ENCODE data around the gene UROC1.
"Not testable (repeated sequence)": the region's sequence is repeated elsewhere in the genome, so short reads cannot be mapped to it uniquely, and the experiment has no call there.

Gene UROC1

GRCh38 chr3:126546549-126547239 lies 29.1 kb upstream of the UROC1 start:
- DNase-seq, result peak; percentile 21

- peak; percentile 28 for DNase-seq
These were observed 28.4 kb upstream of the UROC1 start for GRCh38 chr3:126546013-126546412.

GRCh38 chr3:126545544-126545943 lies 28.0 kb upstream of the UROC1 start:
- DNase-seq, result peak; percentile 42

- DNase-seq, result peak; percentile 48
These were observed 27.2 kb upstream of the UROC1 start for GRCh38 chr3:126544596-126545281.

GRCh38 chr3:126543457-126544061 lies 26.0 kb upstream of the UROC1 start:
- peak; percentile 24 for DNase-seq

- peak; percentile 41 for DNase-seq
These were observed 25.0 kb upstream of the UROC1 start for GRCh38 chr3:126542340-126543241.

- DNase-seq, result peak; percentile 35
These were observed 24.2 kb upstream of the UROC1 start for GRCh38 chr3:126541628-126542339.

GRCh38 chr3:126540951-126541627 lies 23.5 kb upstream of the UROC1 start:
- DNase-seq, result peak; percentile 33

- DNase-seq, result no peak
These were observed 22.8 kb upstream of the UROC1 start for GRCh38 chr3:126540342-126540849.

- no peak for DNase-seq
These were observed 22.1 kb upstream of the UROC1 start for GRCh38 chr3:126539558-126540250.

GRCh38 chr3:126538966-126539365 lies 21.4 kb upstream of the UROC1 start:
- DNase-seq, result no peak

- DNase-seq, result no peak
These were observed 20.7 kb upstream of the UROC1 start for GRCh38 chr3:126538316-126538715.

GRCh38 chr3:126537730-126538281 lies 20.2 kb upstream of the UROC1 start:
- DNase-seq, result no peak

- no peak for DNase-seq
These were observed 19.6 kb upstream of the UROC1 start for GRCh38 chr3:126537116-126537729.

- no peak for DNase-seq
These were observed 18.6 kb upstream of the UROC1 start for GRCh38 chr3:126536126-126536525.

- DNase-seq, result no peak
These were observed 18.1 kb upstream of the UROC1 start for GRCh38 chr3:126535636-126536035.

- DNase-seq, result not testable (repeated sequence)
These were observed 17.1 kb upstream of the UROC1 start for GRCh38 chr3:126534716-126535115.

GRCh38 chr3:126533506-126533905 lies 15.9 kb upstream of the UROC1 start:
- no peak for DNase-seq

GRCh38 chr3:126531051-126531330 lies 13.4 kb upstream of the UROC1 start:
- no peak for DNase-seq
